Lung (tissue), 12 donors: ENCODE data around the gene RERE. TPM values are rescaled to one million over a fixed set of nuclear protein-coding genes. Genes with fewer than 3 reads are reported as not detected.

Source experiments
- ATAC-seq: fragments of 200-7000 bp; cut with Tn5 transposase; one replicate; pipeline ENCODE4 v1.9.1; 2020; ENCODE audit warnings: moderate number of reproducible peaks; ENCODE audit not compliant: insufficient read depth, low FRiP score
- DNase-seq, 3 donors: peaks; one replicate each; pipeline ENCODE4 v3.0.0-alpha.2; 2013 to 2017
- H3K27ac ChIP-seq, 2 donors: one replicate each; pipeline ENCODE4 v1.5.1; 2013; ENCODE audit warnings: mild to moderate bottlenecking in 2 of 2, moderate library complexity in 2 of 2, control low read depth in 1 of 2, inconsistent platforms in 1 of 2, low read depth in 1 of 2, low read length in 1 of 2
- H3K27me3 ChIP-seq, 3 donors: one replicate each; pipeline ENCODE4 v1.5.1; 2013; ENCODE audit warnings: low read length in 2 of 3; ENCODE audit not compliant: control insufficient read depth in 3 of 3, insufficient read depth in 3 of 3
- H3K36me3 ChIP-seq, 4 donors: one replicate each; pipeline ENCODE4 v1.5.1; 2013; ENCODE audit warnings: low read length in 4 of 4, mild to moderate bottlenecking in 1 of 4, moderate library complexity in 1 of 4; ENCODE audit not compliant: control insufficient read depth in 4 of 4, insufficient read depth in 4 of 4
- H3K4me1 ChIP-seq, 5 donors: one replicate each; pipeline ENCODE4 v1.5.1; 2013; ENCODE audit warnings: low read length in 5 of 5, mild to moderate bottlenecking in 2 of 5, moderate library complexity in 1 of 5; ENCODE audit not compliant: control insufficient read depth in 5 of 5, insufficient read depth in 5 of 5
- H3K4me3 ChIP-seq: one replicate; pipeline ENCODE4 v1.5.1; 2013; ENCODE audit warnings: mild to moderate bottlenecking, control low read depth, moderate library complexity
- H3K9ac ChIP-seq, 2 donors: one replicate each; pipeline ENCODE4 v1.5.1; 2013; ENCODE audit warnings: low read length in 2 of 2, control low read depth in 1 of 2; ENCODE audit not compliant: insufficient read depth in 1 of 2
- H3K9me3 ChIP-seq, 4 donors: one replicate each; pipeline ENCODE4 v1.5.1; 2013; ENCODE audit warnings: low read length in 3 of 4, mild to moderate bottlenecking in 1 of 4, moderate library complexity in 1 of 4; ENCODE audit not compliant: control insufficient read depth in 4 of 4, insufficient read depth in 3 of 4
- CTCF ChIP-seq: IDR thresholded peaks from 2 replicates; pipeline ENCODE4 v1.5.1; 2012; ENCODE audit warnings: mild to moderate bottlenecking; ENCODE audit errors: control extremely low read depth, extremely low read depth
- WGBS, 2 donors: extraction: QIAGEN DNeasy Blood & Tissue Kit; methylation state at CpG; one replicate each; pipeline ENCODE4 v1.1.7; 2013; 5-methylcytosine and 5-hydroxymethylcytosine counted together
- polyA plus RNA-seq, 2 donors: library from polyadenylated mRNA; stranded (reverse); fragments of 200-250 nt; gene quantifications; one replicate each; pipeline ENCODE4 v1.2.1, GENCODE V29; 2013
- total RNA-seq, 2 donors: library from RNA; depleted of rRNA in 1 of 2; stranded (reverse); fragments of >200 nt in 1 of 2; gene quantifications; one replicate each; pipeline ENCODE4 v1.2.1, GENCODE V29; 2014 to 2021
- donor health status: control.
- donor health status: control.
- donor health status: Bipolar disorder and iron deficiency.
- donor health status: healthy.
- donor health status: DM: yes; HTN: yes; CAD: no.

RERE gene
- total and polyA plus RNA-seq, 4 donors: 21.7 to 207 (median 57.5) TPM

- no peak for ATAC-seq
- WGBS, 2 donors: 95 to 96% methylated on average over 21 of the region's 21 CpGs
- H3K4me1 ChIP-seq: no peaks in the 10 kb centered on the region
- H3K9ac ChIP-seq: no peak overlapping the region
- H3K27me3 ChIP-seq: peaks cover 0 to 4% (median 3%) of the 10 kb centered on the region in 3 donors
- H3K36me3 ChIP-seq: no peaks in the 10 kb centered on the region
- no peak for DNase-seq
- no peak overlapping the region for H3K27ac ChIP-seq
- TF ChIP-seq CTCF: no peak
- no peaks in the 10 kb centered on the region for H3K9me3 ChIP-seq
- no peak overlapping the region for H3K4me3 ChIP-seq
Observed at GRCh38 chr1:8325771-8326170, 491.7 kb downstream of the RERE start.

GRCh38 chr1:8324176-8324810 is 493.1 kb downstream of the RERE start:
- WGBS, 2 donors: 88% methylated on average over 32 of the region's 32 CpGs
- no peak for ATAC-seq
- TF ChIP-seq CTCF: no peak
- H3K27me3 ChIP-seq: peaks cover 0 to 6% (median 6%) of the 10 kb centered on the region in 3 donors
- H3K9ac ChIP-seq: no peak overlapping the region
- no peak overlapping the region for H3K4me3 ChIP-seq
- no peak overlapping the region for H3K27ac ChIP-seq
- no peak for DNase-seq
- no peaks in the 10 kb centered on the region for H3K9me3 ChIP-seq
- no peaks in the 10 kb centered on the region for H3K4me1 ChIP-seq
- H3K36me3 ChIP-seq: no peaks in the 10 kb centered on the region

GRCh38 chr1:8323706-8324105 is 493.7 kb downstream of the RERE start:
- TF ChIP-seq CTCF: no peak
- Histone ChIP-seq H3K4me3 (no peak overlapping the region), H3K36me3 (no peaks in the 10 kb centered on the region)

GRCh38 chr1:8321612-8322011 is 495.8 kb downstream of the RERE start:
- 87 to 89% methylated on average over 3 of the region's 3 CpGs for WGBS, 2 donors
- H3K9me3 ChIP-seq: no peaks in the 10 kb centered on the region
- ATAC-seq: no peak
- H3K27ac ChIP-seq: no peak overlapping the region
- H3K4me3 ChIP-seq: no peak overlapping the region
- TF ChIP-seq CTCF: no peak
- H3K9ac ChIP-seq: no peak overlapping the region
- H3K27me3 ChIP-seq: peaks cover 0 to 18% (median 16%) of the 10 kb centered on the region in 3 donors
- no peak for DNase-seq
- H3K36me3 ChIP-seq: no peaks in the 10 kb centered on the region
- H3K4me1 ChIP-seq: peaks cover 0 to 9% (median 0%) of the 10 kb centered on the region in 5 donors

More at GRCh38 chr1:8323706-8324105, 493.7 kb downstream of the RERE start:
- 70 to 75% methylated on average over 11 of the region's 11 CpGs for WGBS, 2 donors
- Histone ChIP-seq H3K27ac (no peak overlapping the region), H3K9me3 (no peaks in the 10 kb centered on the region), H3K27me3 (peaks cover 0 to 11% (median 7%) of the 10 kb centered on the region in 3 donors), H3K4me1 (no peaks in the 10 kb centered on the region), H3K9ac (no peak overlapping the region)
- ATAC-seq (no peak), DNase-seq (peak in 1 of 3 donors; percentile 42)
